Loucy (cell line): ENCODE data around the gene OR2G2.
A peak's percentile ranks its signal among the peaks of the same experiment; 100 is the strongest.

Experiments used
- H2AFZ ChIP-seq: fragments of 200-600 bp; sonication (generic); 2 replicates; pipeline ENCODE4 v1.6.0; 2016; ENCODE audit warnings: antibody characterized with exemption, mild to moderate bottlenecking, low read length, moderate library complexity
- H3F3A ChIP-seq: fragments of 200-600 bp; 2 replicates; pipeline ENCODE4 v1.6.0; 2016; ENCODE audit warnings: antibody characterized with exemption, low read depth, mild to moderate bottlenecking
- H3K27me3 ChIP-seq: fragments of 200-600 bp; sonication (generic); 2 replicates; pipeline ENCODE4 v1.6.1; 2014; ENCODE audit warnings: low read length, mild to moderate bottlenecking; ENCODE audit not compliant: insufficient read depth, poor library complexity, severe bottlenecking
- H3K36me3 ChIP-seq: fragments of 200-600 bp; sonication (generic); 2 replicates; pipeline ENCODE4 v1.6.1; 2016; ENCODE audit warnings: low read length; ENCODE audit not compliant: insufficient read depth
- H3K4me1 ChIP-seq: fragments of 200-600 bp; sonication (generic); 2 replicates; pipeline ENCODE4 v1.5.1; 2014; ENCODE audit warnings: low read length, mild to moderate bottlenecking; ENCODE audit not compliant: insufficient read depth, poor library complexity, severe bottlenecking
- H3K4me2 ChIP-seq: fragments of 200-600 bp; sonication (generic); 2 replicates; pipeline ENCODE4 v1.6.0; 2014; ENCODE audit warnings: antibody characterized with exemption, low read length, low read depth, mild to moderate bottlenecking; ENCODE audit not compliant: poor library complexity, severe bottlenecking
- H3K4me3 ChIP-seq: fragments of 200-600 bp; sonication (generic); 2 replicates; pipeline ENCODE4 v1.5.1; 2014; ENCODE audit warnings: low read length, mild to moderate bottlenecking, mixed read lengths; ENCODE audit not compliant: poor library complexity, severe bottlenecking
- H3K79me2 ChIP-seq: fragments of 200-600 bp; sonication (generic); 2 replicates; pipeline ENCODE4 v1.6.1; 2014; ENCODE audit warnings: low read length; ENCODE audit not compliant: insufficient read depth
- H3K9ac ChIP-seq: fragments of 200-600 bp; sonication (generic); 2 replicates; pipeline ENCODE4 v1.6.0; 2014; ENCODE audit warnings: mild to moderate bottlenecking, low read depth, low read length, moderate library complexity; ENCODE audit not compliant: poor library complexity, severe bottlenecking
- H3K9me2 ChIP-seq: fragments of 200-600 bp; sonication (generic); replicated peaks from 2 replicates; pipeline ENCODE4 v1.6.1; 2016; ENCODE audit warnings: low read depth, low read length, mixed read lengths
- H3K9me3 ChIP-seq: fragments of 200-600 bp; sonication (generic); 2 replicates; pipeline ENCODE4 v1.6.1; 2014; ENCODE audit warnings: mild to moderate bottlenecking, antibody characterized with exemption, low read length, low read depth; ENCODE audit not compliant: insufficient read depth
- H4K20me1 ChIP-seq: fragments of 200-600 bp; sonication (generic); 2 replicates; pipeline ENCODE4 v1.6.0; 2014; ENCODE audit warnings: antibody characterized with exemption, low read length, mild to moderate bottlenecking; ENCODE audit not compliant: insufficient read depth, poor library complexity, severe bottlenecking
- CTCF ChIP-seq: fragments of 200-600 bp; sonication (generic); conservative IDR thresholded peaks from 2 replicates; pipeline ENCODE4 v1.5.1; 2014; ENCODE audit warnings: mild to moderate bottlenecking, antibody characterized with exemption, low read length
- EZH2phosphoT487 ChIP-seq: fragments of 200-600 bp; IDR thresholded peaks from 2 replicates; pipeline ENCODE4 v1.6.1; 2018; ENCODE audit warnings: antibody characterized with exemption, mild to moderate bottlenecking, moderate library complexity, borderline replicate concordance

OR2G2 gene

GRCh38 chr1:247540581-247540980 lies 47.6 kb upstream of the OR2G2 start:
- Histone ChIP-seq H2AFZ (peak overlapping the region; percentile 71), H3K79me2 (no peaks in the 10 kb centered on the region), H3K9ac (peak overlapping the region; percentile 48), H3K4me3 (peak overlapping the region; percentile 56), H3K9me3 (0 out of 2 replicates have a peak, but pooled peaks cover 6% of the 10 kb centered on the region), H3K36me3 (no peaks in the 10 kb centered on the region), H3K4me2 (peak overlapping the region; percentile 73), H4K20me1 (no peaks in the 10 kb centered on the region), H3K9me2 (no peaks in the 10 kb centered on the region), H3F3A (no peaks in the 10 kb centered on the region), H3K27me3 (no peaks in the 10 kb centered on the region), H3K4me1 (peaks cover 66% of the 10 kb centered on the region)
- TF ChIP-seq EZH2phosphoT487, result no peak
- TF ChIP-seq CTCF, result no peak

- H3K4me2 ChIP-seq, result no peak overlapping the region
- no peaks in the 10 kb centered on the region for H3K9me2 ChIP-seq
These were observed 45.3 kb upstream of the OR2G2 start for GRCh38 chr1:247542811-247543210.

GRCh38 chr1:247548092-247548491 lies 40.1 kb upstream of the OR2G2 start:
- Histone ChIP-seq H3K4me2 (peak overlapping the region; percentile 92), H3F3A (no peaks in the 10 kb centered on the region; the same call in 1 of the 2 replicates), H3K4me1 (peaks cover 68% of the 10 kb centered on the region), H3K4me3 (peak overlapping the region; percentile 73), H2AFZ (0 out of 2 replicates have a peak overlapping the region, but pooled peaks have one; percentile 13), H3K79me2 (peaks cover 48% of the 10 kb centered on the region), H3K9me3 (no peaks in the 10 kb centered on the region), H3K9me2 (no peaks in the 10 kb centered on the region), H3K27me3 (no peaks in the 10 kb centered on the region), H4K20me1 (peaks cover 20% of the 10 kb centered on the region), H3K36me3 (no peaks in the 10 kb centered on the region), H3K9ac (peak overlapping the region; percentile 87)
- no peak for TF ChIP-seq EZH2phosphoT487
- no peak for TF ChIP-seq CTCF

More at GRCh38 chr1:247542811-247543210, 45.3 kb upstream of the OR2G2 start:
- Histone ChIP-seq H2AFZ (peak overlapping the region; percentile 40; the same call in 1 of the 2 replicates), H3K9me3 (no peaks in the 10 kb centered on the region), H3K27me3 (no peaks in the 10 kb centered on the region), H3K36me3 (no peaks in the 10 kb centered on the region), H3K4me3 (no peak overlapping the region), H3F3A (no peaks in the 10 kb centered on the region), H3K9ac (peak overlapping the region; percentile 7), H3K79me2 (no peaks in the 10 kb centered on the region), H4K20me1 (no peaks in the 10 kb centered on the region), H3K4me1 (peaks cover 79% of the 10 kb centered on the region)
- TF ChIP-seq EZH2phosphoT487, result no peak
- TF ChIP-seq CTCF, result no peak
